Activated CD8-positive, alpha-beta memory T cell treated with anti-CD3 and anti-CD28 coated beads for 24 hours (primary cell): Measurements from ENCODE around the gene ATP6V0D1.
"Not testable (repeated sequence)": the region's sequence is repeated elsewhere in the genome, so short reads cannot be mapped to it uniquely, and the experiment has no call there.

Experiments
- DNase-seq: peaks from one replicate; pipeline ENCODE4 v3.0.0-alpha.2; 2020

Gene ATP6V0D1

DNA sequence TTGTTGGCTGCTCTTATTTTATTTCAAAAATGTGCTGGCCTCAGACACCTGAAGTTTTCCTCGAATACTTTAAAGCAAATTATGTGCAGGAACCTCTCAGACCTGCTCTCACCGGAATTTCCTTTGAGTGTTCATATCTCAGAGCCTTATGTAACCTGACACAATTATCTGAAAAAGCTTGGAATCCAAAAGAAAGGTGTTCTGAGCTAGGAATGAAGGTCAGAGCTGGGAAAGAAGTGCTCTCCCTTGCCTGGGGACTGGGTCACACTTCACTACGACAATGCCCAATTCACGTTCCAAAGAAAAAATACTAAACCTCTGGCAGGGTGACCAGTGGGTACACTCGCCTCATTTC is 56.7 kb downstream of the ATP6V0D1 start:
- DNase-seq = no peak

DNA sequence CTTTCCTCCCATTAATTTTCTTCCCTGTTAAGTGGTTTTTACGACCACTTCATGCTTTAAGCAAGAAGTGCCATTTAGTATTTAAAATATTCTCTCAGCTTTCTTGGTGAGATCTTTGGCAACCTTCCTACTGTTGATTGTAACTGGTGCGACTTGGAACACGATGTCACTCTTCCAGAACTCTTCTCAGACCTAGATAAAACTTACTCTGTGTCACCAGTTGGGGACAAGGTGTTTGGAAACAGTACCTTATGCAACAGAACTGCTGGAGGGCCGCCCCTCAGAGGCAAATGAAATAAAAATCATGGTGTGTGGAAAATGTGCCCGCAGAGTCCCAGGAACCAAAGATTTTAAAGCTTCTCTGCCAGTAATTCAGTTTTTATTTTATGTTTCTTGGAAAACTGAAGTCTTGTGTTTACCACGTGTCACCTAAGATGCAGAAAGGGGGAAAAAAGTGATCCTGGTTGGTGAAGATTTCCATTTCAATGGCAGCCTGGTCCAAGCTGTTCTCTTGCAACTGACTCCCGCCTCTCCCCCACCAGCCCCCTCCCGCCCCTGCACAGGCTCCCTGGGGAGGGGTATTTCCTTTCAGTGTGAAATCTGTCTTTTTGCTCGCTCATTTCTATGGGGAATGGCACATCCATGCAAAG is 57.2 kb downstream of the ATP6V0D1 start:
- DNase-seq = no peak

DNA sequence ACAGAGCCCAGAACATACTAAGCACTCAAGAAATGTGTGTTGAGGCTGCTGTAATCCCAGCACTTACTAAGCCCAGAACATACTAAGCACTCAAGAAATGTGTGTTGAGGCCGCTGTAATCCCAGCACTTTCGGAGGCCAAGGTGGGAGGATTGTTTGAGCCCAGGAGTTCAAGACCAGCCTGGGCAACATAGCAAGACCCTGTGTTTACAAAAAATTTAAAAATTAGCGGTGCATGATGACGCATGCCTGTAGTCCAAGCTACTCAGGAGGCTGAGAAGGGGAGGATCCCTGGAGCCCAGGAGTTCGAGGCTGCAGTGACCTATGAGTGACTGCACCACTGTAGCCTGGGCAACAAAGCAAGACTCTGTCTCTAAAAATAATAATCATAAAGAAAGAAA is 57.9 kb downstream of the ATP6V0D1 start:
- DNase-seq = no peak

DNA sequence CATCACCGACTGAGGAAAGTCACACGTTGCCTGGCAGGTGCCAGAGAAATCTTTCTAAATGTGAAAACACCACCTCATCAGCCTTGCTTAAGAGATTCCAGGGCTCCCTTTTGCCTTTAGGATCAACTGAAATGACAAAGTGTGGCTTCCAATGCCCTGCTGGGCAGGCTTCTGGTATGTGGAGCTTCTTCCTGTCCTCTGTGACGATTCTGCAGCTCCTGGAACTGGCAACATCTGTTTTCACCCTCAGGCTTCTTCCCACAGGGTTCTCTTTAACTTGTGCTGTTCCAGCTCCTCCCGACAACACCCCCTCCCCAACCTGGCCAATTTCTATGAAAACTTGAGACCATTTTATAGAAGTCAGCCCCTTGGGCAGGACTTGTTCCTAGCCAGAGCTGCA is 59.9 kb downstream of the ATP6V0D1 start:
- no peak for DNase-seq

DNA sequence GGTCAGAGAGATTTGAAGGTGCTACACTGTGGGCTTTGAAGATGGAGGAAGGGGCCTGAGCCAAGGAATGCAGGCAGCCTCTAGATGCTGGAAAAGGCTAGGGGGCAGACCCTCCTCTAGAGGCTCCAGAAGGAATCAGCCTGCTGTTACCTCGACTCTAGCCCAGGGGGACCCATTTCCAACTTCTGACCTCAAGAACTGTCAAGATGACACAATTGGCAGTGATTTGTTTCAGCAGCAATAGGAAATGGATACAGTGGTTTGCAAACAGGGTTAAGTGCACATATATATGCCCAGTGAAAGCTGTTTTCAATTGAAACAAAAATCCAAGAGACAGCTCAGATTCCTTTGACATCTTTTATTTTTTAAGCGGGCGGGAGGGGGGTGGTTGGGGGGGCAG is 61.0 kb downstream of the ATP6V0D1 start:
- DNase-seq = no peak

DNA sequence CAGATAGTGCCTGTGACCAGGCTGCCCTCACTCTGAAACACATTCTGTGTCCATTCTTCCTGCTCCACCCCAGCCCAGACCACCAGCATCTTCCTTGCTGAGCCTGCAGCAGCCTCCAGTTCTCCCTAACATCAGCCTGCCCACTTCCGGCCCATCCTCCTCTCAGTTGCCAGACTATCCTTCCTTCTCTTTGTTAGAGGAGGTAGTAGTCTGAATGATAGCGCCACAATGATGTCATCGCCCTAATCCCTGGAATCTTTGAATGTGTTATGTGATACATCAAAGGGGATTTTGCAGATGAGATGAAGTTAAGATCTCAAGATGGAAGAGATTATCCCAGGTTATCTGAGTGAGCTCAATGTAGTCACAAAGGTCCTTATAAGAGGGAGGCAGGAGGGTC is 61.5 kb downstream of the ATP6V0D1 start:
- DNase-seq = no peak

DNA sequence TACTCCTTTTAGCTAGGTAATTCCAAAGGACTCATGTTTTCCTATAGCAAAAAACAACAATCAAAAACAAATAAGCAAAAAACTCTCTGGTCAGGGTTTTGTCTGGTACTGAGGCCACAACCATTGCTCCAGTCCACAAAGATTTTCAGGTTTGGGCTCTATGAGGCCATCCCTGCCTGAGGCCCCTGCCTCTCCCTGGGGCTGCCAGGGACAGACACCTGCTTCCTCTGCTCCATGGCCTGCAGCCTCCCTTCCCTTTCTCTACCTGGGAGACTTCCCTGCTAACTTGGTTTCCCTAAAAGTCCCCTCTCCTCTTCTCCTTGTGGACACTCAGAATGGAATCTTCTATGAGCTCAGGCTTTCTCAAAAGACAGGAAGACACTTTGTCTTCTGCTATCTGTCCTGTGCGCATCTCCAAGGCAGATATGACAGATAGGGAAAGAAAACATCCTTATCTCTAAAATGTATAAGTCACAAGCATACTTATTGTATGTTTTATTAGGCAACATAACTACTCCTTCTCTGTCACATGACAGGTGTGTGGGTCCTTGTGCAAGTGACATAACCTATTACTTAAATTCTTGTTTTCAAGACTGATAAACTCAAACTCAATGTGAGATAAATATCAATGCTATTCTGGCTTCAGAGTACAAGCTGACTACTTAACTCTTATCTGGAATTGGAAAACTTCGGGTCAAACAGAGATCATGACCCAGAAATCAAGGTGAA is 63.5 kb downstream of the ATP6V0D1 start:
- no peak for DNase-seq

DNA sequence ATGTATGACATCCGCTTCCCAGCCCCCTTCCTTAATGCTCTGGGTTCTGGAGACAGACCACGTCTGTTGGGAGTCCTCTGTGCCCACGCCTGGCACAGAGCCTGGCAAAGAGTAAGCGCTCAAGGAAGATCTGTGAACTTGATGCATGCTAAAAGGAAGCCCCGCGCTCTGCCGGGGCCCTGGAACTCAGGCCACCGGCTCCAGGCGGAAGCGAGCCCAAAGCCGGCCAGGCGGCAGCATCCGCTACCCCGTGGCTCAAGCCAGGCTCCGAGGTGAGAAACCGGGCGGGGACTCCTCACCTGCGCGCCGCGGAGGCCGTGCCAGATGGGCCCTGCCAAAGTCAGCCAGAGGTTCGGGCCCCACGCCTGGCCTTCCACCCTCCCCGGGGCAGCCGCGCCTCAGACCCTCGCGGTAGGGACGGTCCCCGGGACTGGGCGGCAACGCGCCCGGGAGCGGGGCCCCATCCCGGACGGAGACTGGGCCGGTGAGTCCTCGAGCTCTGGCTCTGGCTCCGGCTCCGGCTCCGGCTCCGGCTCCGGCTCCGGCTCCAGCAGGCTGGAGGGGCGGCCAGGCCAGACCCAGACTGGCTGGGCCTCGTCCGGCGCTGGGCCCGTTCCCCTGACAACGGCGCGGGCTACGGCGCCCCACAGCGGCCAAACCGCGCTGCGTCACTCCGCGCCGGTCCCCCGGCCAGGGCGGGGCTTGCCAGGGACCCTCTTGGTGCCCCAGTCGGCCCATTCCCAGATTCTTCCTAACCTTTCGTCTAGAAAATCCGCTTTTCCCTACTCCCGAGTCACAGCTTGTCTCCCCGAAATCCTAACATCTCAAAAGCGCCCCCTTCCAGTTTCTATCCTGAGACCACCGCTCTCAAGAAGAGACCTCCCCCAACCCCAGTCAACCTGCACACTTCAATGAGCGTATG is 64.8 kb downstream of the ATP6V0D1 start, which contains the start of gene ZDHHC1:
Gene ZDHHC1 (minus strand): TSS at position 606 of the 922 bp plus-strand sequence. CDS start 8,702 bp downstream, outside the sequence.
- DNase-seq = peak; percentile 84

DNA sequence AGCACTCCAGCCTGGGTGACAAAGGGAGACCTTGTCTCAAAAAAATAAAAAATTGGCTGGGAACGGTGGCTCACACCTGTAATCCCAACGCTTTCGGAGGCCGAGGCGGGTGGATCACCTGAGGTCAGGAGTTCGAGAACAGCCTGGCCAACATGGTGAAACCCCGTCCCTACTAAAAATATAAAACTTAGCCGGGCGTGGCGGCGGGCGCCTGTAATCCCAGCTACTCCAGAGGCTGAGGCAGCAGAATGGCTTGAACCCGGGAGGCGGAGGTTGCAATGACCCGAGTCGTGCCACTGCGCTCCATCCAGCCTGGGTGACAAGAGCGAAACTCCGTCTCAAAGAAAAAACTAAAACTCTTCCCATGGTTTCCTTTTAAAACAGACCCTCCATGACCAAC is 65.5 kb downstream of the ATP6V0D1 start:
- not testable (repeated sequence) for DNase-seq

DNA sequence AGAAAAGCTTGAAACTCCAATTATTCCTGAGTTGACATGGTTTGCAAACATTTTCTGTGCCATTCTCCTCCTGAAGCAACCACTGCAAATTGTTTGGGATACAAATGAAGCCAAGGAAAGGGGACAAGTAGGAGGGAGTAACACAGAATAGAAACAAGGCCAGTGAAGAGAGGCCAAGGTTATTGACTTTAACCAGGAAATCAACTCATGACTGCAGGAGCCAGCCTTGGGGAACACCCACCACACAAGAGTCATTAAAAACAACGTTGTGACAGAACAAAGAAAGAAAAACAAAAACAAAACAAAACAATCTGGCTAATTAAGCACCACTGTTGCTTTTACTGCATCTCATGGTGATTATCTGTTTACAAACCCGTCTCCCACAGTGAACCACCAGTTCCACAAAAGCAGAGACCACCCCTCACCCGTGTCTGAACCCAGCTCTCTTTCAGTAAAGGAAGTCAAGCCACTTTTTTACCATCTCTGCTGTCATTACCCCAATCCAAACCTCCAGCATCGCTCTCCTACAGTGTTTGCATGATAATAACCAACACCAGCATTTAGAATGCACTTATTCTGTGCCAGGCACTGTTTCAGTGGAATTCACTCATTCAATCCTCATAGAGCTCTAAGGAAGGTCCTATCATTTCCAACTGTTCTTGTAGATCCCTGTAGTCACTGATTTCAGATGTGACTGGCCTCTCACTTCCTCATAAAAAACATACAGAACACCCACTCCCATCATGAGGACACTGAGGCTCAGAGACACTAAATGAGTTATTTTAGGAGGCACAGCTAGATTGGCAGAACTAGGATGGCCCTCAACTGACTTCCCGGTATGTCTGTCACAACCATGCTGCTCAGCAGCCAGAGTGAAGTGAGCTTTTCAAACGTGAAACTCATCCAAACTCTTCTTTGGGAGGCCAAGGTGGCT is 66.7 kb downstream of the ATP6V0D1 start:
- no peak for DNase-seq

DNA sequence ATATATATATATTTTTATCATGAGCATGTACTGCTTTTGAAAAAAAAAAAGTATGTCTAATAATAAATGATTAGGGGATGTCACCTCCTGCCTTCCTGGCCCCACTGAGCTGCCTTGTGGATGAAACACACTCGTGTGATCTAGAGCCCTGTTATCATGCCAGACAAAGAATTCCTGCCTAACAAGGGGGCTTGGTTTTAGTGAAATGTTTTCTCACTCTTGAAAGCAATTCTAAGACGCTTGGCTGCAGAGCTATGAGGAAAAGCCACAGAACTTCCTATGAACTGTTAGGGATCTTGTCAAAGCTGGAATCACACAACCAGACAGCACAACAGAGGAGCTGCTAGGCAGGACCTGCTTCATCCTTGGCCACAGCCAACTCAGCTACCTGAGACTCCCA is 68.7 kb downstream of the ATP6V0D1 start:
- no peak for DNase-seq

DNA sequence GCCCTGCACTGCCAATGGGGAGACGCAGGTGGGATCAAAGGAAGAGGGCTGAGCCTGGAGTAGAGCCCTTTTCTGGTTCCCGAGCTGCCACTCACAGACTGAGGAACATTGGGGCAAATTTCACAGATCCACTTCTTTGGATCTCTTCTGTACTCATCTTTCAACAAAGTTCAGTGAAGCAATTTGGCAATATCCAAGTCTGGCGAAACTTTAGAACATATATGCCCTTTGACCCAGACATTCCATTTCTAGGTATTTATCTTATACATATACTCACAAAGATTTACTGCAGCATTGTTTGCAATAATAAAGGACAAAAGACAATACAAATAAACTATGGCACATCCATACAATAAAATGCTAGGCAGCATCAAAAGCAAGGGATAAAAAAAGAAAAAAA is 69.6 kb downstream of the ATP6V0D1 start:
- DNase-seq = no peak

DNA sequence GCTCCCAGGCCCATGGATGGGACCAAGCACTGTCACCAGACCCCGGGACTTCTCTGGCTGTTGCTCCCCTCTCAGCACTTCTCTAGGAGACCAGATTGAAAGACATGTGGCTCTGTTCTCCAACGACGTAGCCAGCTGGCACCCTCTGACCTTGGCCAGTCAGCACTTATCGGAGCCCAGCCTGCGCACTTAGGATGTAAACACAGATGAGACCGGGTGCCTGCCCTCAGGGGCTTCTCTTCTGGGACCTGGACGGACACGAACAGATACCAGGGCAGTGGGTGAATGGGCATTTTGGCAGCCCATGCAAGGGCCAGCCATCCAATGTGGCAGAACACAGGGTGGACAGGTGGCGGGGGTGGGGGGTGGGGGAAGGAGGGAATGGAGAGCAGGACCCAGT is 71.3 kb downstream of the ATP6V0D1 start:
- DNase-seq = no peak

DNA sequence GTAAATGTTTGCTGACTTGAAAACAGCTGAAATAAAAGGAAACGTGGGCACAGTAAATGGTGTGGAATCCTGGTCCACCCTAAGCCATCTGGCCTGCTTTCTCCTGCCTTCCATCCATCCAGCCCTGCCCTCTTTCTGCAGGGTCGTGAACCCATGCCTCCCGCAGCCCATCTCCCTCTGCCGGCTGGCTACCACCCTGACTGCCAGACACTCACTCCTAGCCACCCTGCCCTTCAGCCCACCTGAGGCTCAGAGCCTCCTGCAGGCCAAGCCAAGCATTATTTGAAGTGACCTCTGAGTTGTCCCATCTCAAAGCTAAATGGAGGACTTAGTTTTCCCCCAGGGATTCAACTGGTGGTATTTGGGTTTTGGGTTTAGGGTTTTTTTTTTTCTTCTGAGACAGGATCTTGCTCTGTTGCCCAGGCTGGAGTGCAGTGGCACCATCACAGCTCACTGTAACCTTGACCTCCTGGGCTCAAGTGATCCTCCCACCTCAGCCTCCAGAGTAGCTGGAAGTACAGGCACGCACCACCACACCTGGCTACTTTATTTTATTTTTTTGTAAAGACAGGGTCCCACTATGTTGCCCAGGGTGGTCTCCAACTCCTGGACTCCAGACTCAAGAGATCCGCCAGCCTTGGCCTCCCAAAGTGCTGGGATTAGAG is 73.0 kb downstream of the ATP6V0D1 start:
- no peak for DNase-seq

DNA sequence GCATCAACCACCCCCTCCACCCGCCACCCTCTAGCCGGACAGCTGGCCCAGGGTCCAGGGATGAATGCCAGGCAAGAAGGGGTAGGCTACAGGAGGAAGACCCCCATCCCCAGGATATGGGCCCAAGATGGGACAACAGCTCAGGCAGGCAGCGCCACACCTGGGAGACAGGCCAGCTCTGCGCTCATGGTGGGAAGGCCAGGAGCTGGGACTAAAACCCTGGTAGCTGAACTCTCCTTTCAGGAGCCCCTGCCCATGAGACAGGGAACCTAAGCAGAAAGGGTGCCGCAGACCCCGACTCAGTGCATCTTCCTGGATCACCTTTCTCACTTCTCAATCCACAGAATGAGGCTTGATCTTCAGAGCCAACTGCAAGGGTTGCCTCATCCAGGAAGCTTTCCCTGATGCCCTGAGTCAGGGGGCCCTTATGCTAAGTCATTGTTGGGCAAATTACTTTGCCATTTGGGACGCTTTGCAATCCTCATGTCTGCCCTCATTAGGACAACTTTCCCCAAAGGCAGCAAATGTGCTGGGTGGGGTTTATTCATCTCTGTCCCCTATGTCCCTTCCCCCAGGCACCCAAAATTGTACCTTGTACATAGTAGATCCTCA is 73.7 kb downstream of the ATP6V0D1 start:
- DNase-seq = no peak

DNA sequence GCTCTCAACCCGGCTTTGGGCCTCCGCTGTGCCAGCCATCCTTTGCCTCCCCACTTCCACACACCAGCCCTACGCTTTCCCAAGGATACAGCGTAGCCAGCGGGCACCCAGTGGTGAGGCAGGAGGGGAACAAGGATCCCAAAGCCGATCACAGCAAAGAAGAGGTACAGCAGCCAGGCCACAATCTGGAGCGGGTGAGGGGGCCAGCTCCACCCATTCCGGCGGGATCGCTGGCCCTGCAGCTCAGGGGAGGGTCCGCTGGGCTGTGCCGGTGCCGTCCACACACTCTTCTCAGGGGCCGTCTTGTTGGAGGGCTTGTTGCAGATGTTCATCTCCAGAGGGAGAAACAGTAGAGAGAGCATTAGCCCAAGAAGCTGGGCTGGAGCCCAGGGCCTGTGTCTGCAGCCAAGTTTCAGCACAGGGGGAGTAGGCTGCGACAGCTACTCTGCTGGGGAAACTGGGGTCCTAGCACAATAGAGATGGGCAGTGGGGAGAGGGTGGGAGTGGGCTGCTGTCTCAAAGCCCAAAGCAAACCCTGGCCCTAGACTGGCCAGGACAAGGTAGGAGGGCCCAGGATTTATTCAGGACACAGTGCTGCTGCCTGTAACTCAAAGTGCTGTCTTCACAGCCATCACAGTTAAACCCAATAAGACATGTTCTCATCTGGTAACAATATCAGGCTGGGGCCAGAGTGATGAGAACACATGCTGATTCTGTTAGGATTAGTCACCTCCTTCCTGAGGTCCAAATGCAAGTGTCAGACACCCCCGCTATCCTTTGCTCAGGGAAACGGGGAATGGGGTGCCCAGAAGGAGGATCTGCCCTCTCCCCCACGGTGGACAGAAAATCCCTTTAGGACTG is 74.6 kb downstream of the ATP6V0D1 start:
- no peak for DNase-seq

DNA sequence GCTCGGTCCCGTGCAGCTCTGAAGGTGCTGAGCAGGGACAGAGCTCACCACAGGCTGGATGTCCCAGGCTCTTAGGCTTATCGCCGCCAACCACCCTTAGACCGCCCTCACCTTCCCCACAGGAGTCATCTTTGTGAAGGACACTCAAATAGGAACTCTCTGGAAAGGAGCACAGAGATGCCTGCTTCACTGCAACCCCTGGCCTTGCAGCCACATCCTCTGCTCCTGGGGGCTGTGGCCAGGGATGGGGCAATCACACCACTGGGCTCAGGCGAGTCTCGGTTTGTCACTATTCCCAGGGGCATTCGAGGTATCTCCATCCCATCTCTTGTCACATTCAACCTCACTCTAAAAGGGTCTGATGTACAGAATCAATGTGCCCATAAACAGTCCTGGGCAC is 75.6 kb downstream of the ATP6V0D1 start:
- no peak for DNase-seq

DNA sequence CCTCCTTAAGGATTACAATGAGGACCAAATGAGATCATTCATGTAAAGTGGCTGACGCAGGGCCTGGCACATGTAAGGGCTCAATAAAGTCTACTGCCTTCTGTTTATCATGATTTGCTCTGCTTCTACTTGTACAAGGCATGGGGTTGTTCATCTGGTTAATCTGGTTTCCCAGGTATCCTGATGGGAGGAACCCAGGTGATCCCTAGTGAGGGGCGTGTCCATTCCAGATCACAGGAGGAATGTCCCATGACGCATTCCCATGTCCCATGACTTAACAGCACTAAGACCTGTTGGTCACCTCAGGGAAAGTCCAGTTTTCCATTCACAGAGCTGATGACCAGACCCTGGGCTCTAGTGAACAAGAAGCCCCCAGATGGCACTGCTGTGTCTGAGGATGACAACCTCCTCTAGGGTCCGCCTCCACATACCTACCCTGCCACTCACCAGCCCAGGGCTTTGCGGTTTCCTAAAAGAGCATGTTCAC is 76.2 kb downstream of the ATP6V0D1 start:
- DNase-seq = no peak

DNA sequence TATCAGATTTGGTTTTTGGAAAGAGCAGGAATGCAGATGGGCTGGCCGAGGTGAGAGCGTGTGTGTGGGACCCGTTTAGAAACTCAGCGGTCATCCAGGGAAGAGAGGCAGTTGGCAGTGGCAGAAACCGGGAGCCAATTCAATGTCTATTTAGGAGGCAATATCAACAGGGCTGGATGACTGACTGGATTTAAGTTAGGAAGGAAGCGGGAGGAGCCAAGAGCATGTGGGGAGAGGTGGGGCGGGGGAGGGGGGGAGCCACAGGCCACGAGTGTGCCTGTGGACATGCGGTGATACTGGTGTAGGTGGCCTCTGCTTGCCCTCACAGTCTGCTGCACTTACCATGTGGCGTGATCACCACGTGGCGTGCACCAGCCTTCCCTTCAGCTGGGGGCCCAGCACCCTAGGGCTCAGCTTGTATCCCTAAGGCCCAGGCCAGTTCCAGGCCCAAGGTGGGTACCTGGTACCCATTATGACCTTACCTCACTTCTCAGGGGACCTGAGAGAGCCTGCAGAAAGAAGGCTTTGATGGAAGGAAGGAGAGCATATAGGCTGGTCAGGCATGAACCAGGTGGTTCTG is 76.9 kb downstream of the ATP6V0D1 start:
- DNase-seq = no peak

DNA sequence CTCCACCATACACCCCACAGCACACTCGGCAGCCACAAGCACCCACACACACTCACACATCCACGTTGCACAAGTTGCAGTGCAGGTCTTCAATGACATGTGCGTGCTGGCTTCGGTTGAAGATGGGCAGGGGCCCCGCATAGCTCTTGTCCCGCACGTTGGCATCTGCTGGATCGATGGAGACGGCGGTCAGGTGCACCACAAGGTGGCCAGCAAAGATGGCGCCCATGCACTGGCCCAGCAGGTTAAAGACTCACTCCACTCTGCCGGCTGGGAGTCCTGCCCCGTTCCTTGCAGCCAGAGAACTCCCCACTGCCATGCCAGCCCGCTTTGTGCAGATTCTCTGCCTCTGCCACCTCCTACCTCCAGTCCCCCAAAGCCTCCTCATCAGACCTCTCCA is 80.1 kb downstream of the ATP6V0D1 start:
- DNase-seq = no peak
